ENCODE data around the gene ANKRD13B. TPM values are rescaled to one million over a fixed set of nuclear protein-coding genes. Genes with fewer than 3 reads are reported as not detected.
A peak's percentile ranks its signal among the peaks of the same experiment; 100 is the strongest.

ANKRD13B gene
- total and polyA plus RNA-seq, 8 donors, result 1.8 to 12.3 (median 4.2) TPM; not detected in 1

DNA sequence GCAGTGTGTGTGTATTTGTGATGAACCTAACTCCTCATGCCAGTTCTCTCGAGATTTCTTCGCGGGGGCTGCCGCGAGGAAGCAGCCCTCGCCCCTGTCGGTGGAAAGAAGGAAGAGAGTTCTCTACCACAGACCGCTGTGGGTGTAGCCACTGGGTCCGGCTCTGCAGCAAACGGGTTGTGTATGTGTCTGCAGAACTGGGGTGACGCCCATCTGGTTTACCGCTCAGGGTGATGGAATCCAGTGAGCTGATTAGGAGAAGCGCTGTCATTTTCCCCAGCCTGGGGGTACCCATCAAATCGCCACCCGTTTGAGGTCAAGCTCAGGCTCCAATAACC lies 22.1 kb downstream of the ANKRD13B start:
- no peaks in the 10 kb centered on the region for H3K9me3 ChIP-seq
- TF ChIP-seq EP300 (IDR thresholded peaks at IDR 0.05) (no peak), POLR2AphosphoS5 (IDR thresholded peaks at IDR 0.05) (no peak), POLR2A (IDR thresholded peaks at IDR 0.05) (no peak)
- TF ChIP-seq, protein P1, sequence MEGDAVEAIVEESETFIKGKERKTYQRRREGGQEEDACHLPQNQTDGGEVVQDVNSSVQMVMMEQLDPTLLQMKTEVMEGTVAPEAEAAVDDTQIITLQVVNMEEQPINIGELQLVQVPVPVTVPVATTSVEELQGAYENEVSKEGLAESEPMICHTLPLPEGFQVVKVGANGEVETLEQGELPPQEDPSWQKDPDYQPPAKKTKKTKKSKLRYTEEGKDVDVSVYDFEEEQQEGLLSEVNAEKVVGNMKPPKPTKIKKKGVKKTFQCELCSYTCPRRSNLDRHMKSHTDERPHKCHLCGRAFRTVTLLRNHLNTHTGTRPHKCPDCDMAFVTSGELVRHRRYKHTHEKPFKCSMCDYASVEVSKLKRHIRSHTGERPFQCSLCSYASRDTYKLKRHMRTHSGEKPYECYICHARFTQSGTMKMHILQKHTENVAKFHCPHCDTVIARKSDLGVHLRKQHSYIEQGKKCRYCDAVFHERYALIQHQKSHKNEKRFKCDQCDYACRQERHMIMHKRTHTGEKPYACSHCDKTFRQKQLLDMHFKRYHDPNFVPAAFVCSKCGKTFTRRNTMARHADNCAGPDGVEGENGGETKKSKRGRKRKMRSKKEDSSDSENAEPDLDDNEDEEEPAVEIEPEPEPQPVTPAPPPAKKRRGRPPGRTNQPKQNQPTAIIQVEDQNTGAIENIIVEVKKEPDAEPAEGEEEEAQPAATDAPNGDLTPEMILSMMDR (IDR thresholded peaks at IDR 0.05), result no peak
- WGBS, 5 donors, result 7 to 38% (median 11%) methylated on average over 11 to 15 of the region's 15 CpGs
- peak overlapping the region; percentile 39 to 58 (median 42) for H3K4me3 ChIP-seq
- peak in 1 of 2 donors; percentile 69 for DNase-seq
- peak overlapping the region in 3 of 5 donors; percentile 46 to 69 (median 58) for H3K27ac ChIP-seq
- intact Hi-C loops (cut with DNase I; ENCODE audit: low total_unique reads), result no loop called here
- peaks cover 0 to 66% (median 22%) of the 10 kb centered on the region in 3 donors for H3K27me3 ChIP-seq
- peaks cover 53 to 71% (median 59%) of the 10 kb centered on the region in 4 donors for H3K4me1 ChIP-seq
- no peaks in the 10 kb centered on the region for H3K36me3 ChIP-seq

DNA sequence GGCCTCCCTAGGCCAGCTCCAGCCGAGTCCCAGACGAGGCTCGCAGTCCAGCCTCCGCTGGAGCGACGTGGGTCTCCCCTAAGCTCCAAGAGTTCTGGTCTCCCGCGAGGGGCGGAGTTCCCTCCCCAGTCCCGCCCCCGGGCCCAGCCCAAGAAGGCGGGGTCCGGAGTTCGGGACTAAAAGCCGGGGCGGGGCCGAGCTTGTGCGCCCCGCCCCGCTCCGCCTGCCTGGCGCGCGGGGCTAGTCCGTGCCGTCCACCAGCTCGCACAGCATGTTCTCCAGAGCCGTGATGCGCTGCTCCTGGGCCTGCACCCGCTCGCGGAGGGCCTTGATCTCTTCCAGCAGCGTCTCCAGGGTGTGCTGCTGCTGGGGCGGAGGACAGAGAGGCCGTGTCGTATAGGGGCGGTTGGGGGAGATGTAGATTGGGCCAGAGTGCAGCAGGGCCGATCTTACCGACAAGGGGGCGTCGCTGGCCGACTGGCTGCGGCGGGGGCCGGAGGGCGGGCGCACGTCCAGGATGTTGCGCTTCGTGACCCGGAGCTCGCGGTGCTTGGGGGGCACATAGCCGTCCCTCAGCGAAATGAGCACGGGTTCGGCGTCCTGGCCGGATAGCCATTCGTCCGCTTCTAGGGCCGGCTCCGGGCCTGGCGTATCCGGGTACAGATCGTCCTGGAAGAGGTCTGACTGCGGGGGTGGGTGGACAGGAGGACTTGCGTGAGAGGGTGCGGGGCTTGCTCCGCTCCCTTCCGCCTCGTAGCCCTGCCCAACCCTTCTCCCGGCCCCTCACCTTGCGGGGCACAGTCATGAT lies 22.8 kb downstream of the ANKRD13B start:
- Histone ChIP-seq H3K27me3 (peaks cover 0 to 66% (median 22%) of the 10 kb centered on the region in 3 donors), H3K4me3 (peak overlapping the region; percentile 39 to 58 (median 42)), H3K36me3 (no peaks in the 10 kb centered on the region), H3K27ac (peak overlapping the region in 3 of 5 donors; percentile 46 to 69 (median 58)), H3K4me1 (peaks cover 53 to 71% (median 59%) of the 10 kb centered on the region in 4 donors), H3K9me3 (no peaks in the 10 kb centered on the region)
- TF ChIP-seq POLR2AphosphoS5 (IDR thresholded peaks at IDR 0.05) (peak; percentile 41 to 83 (median 60)), POLR2A (IDR thresholded peaks at IDR 0.05) (no peak)
- DNase-seq, result peak; percentile 92 to 95
- intact Hi-C loops (cut with DNase I; ENCODE audit: low total_unique reads), result no loop called here
- WGBS, 5 donors, result 1 to 3% (median 2%) methylated on average over 36 to 74 of the region's 74 CpGs

DNA sequence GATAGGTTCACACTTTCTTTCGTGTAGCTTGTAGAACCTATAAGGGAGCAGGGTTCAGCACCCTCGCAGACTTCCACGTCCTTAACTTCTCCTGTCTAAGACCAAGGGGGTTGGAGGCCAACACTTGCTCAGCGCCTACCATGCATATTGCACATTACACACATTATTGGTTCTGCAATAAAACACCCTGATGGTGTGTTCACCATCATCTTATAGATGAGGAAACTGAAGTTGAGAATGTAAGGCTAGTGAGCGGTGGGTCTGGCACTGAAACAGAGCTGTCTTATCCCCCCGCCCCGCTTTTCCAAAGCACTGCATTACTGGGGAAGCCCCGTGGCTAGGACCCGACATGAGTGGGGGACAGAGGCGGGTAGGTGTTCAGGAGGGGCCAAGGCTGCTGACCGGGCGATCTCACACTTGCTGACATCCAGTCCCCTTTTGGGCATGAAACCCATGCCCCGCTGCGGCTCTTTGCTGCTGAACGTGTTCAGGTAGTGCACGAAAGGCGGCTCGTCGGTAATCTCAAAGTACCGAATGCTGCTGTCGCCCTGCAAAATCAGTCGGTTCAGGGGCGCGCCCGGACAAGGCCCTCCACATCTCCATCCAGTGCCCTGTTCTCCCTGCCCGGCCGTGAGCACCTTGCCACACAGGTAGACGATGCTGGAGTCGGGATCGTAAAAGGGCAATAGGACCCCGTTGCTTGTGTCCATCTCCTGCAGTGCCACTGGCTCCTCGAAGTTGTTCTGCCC lies 23.5 kb downstream of the ANKRD13B start:
- no peak for DNase-seq
- H3K36me3 ChIP-seq, result no peaks in the 10 kb centered on the region
- intact Hi-C loops (cut with DNase I; ENCODE audit: low total_unique reads), result no loop called here
- peak overlapping the region; percentile 39 to 58 (median 44) for H3K4me3 ChIP-seq
- H3K27me3 ChIP-seq, result peaks cover 0 to 66% (median 22%) of the 10 kb centered on the region in 3 donors
- TF ChIP-seq POLR2AphosphoS5 (IDR thresholded peaks at IDR 0.05), result no peak
- peak overlapping the region in 1 of 5 donors; percentile 69 for H3K27ac ChIP-seq
- no peaks in the 10 kb centered on the region for H3K9me3 ChIP-seq
- peaks cover 53 to 71% (median 60%) of the 10 kb centered on the region in 4 donors for H3K4me1 ChIP-seq
- 17 to 29% (median 20%) methylated on average over 28 to 32 of the region's 32 CpGs for WGBS, 5 donors

DNA sequence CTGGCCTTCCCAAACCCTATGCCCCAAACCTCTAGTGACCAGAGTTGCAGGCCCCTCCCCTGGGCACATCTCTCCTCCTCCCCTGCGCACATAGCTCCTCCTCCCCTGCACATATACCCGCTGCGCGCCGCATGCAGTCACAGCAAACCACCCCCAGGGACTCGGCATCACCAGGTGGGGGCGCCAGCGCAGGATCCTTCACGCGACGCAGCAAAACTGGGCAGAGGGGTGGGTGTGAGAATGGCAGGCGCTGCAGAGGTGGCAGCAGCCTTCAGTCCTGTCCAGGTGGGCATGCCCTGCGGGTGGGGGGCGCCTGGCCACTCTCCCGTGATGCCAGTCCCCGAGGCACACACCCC lies 24.2 kb downstream of the ANKRD13B start:
- WGBS, 5 donors, result 0 to 2% (median 1%) methylated on average over 2 to 16 of the region's 16 CpGs
- TF ChIP-seq, protein P1 (IDR thresholded peaks at IDR 0.05), result peak in 5 of 7 experiments; percentile 22 to 63 (median 57)
- TF ChIP-seq POLR2AphosphoS5 (IDR thresholded peaks at IDR 0.05) (peak in 2 of 3 donors; percentile 5 to 54), POLR2A (IDR thresholded peaks at IDR 0.05) (no peak), EP300 (IDR thresholded peaks at IDR 0.05) (no peak)
- Histone ChIP-seq H3K27me3 (peaks cover 0 to 66% (median 22%) of the 10 kb centered on the region in 3 donors), H3K4me1 (peaks cover 58 to 76% (median 66%) of the 10 kb centered on the region in 4 donors), H3K4me3 (peak overlapping the region; percentile 36 to 58 (median 41)), H3K27ac (peak overlapping the region in 2 of 5 donors; percentile 45 to 56), H3K9me3 (no peaks in the 10 kb centered on the region), H3K36me3 (no peaks in the 10 kb centered on the region)
- intact Hi-C loops (cut with DNase I; ENCODE audit: low total_unique reads), result no loop called here
- peak; percentile 83 to 91 for DNase-seq

All from stomach (tissue), 9 donors.